Endothelial cell (in vitro differentiated cells): ENCODE measurements around the gene HMGB3. TPM values are rescaled to one million over a fixed set of nuclear protein-coding genes. Genes with fewer than 3 reads are reported as not detected.

Source experiments
- DNase-seq: peaks from one replicate; pipeline ENCODE4 v3.0.0; 2021; ENCODE audit warnings: low spot score
- H3K27ac Mint-ChIP-seq: one replicate; pipeline ENCODE4 v1.8.0; 2021; ENCODE audit warnings: mixed read lengths, inconsistent platforms; ENCODE audit not compliant: unreplicated experiment
- H3K27me3 Mint-ChIP-seq: one replicate; pipeline ENCODE4 v1.8.0; 2021; ENCODE audit warnings: mild to moderate bottlenecking, moderate library complexity, mixed read lengths, inconsistent platforms; ENCODE audit not compliant: unreplicated experiment
- H3K36me3 Mint-ChIP-seq: one replicate; pipeline ENCODE4 v1.8.0; 2021; ENCODE audit warnings: mild to moderate bottlenecking, low read depth, mixed read lengths, inconsistent platforms; ENCODE audit not compliant: unreplicated experiment
- H3K4me1 Mint-ChIP-seq: one replicate; pipeline ENCODE4 v1.8.0; 2021; ENCODE audit warnings: mild to moderate bottlenecking, mixed read lengths, inconsistent platforms; ENCODE audit not compliant: unreplicated experiment
- H3K4me3 Mint-ChIP-seq: one replicate; pipeline ENCODE4 v1.8.0; 2021; ENCODE audit warnings: mild to moderate bottlenecking, mixed read lengths, inconsistent platforms; ENCODE audit not compliant: unreplicated experiment
- H3K9me3 Mint-ChIP-seq: one replicate; pipeline ENCODE4 v1.8.0; 2021; ENCODE audit warnings: mixed read lengths, inconsistent platforms; ENCODE audit not compliant: unreplicated experiment
- total RNA-seq: library from RNA; stranded (reverse); fragmentation: NEBNext Ultra II Directional; extraction: Animal tissue kit (Norgen Biotek cat#: 25700); gene quantifications from one replicate; pipeline ENCODE4 v1.2.1, GENCODE V29; 2021; ENCODE audit not compliant: unreplicated experiment
- TF ChIP-seq, protein P1 (sequence below): fragments of 200-600 bp; sonication (generic); IDR thresholded peaks from one replicate; pipeline ENCODE4 v1.5.0; 2021; ENCODE audit warnings: antibody characterized with exemption; ENCODE audit not compliant: unreplicated experiment

Gene HMGB3
- total RNA-seq, 1 donor from 2014 or later = 104 TPM

DNA sequence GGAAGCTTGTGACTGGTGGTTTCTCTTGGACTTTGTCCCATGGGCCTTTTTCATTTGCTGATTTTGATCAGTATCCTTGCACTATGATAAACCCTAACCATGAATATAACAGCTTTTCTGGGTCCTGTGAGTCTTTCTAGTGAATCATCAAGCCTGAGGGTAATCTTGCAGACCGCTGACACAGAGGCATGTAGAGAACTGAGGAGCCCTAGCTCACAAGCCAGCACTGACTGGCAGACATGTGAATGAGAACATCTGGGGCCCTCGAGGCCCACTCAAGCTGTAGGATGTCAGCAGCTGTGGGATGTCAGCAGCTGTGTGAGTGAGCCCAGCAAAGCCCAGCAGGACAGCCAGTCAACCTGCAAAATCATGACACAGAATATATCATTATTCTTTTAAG is 36.7 kb downstream of the HMGB3 start:
- Mint-ChIP-seq H3K27me3 (no peaks in the 10 kb centered on the region), H3K4me1 (no peaks in the 10 kb centered on the region), H3K4me3 (no peak overlapping the region), H3K36me3 (no peaks in the 10 kb centered on the region), H3K9me3 (no peaks in the 10 kb centered on the region), H3K27ac (no peak overlapping the region)
- TF ChIP-seq, protein P1, sequence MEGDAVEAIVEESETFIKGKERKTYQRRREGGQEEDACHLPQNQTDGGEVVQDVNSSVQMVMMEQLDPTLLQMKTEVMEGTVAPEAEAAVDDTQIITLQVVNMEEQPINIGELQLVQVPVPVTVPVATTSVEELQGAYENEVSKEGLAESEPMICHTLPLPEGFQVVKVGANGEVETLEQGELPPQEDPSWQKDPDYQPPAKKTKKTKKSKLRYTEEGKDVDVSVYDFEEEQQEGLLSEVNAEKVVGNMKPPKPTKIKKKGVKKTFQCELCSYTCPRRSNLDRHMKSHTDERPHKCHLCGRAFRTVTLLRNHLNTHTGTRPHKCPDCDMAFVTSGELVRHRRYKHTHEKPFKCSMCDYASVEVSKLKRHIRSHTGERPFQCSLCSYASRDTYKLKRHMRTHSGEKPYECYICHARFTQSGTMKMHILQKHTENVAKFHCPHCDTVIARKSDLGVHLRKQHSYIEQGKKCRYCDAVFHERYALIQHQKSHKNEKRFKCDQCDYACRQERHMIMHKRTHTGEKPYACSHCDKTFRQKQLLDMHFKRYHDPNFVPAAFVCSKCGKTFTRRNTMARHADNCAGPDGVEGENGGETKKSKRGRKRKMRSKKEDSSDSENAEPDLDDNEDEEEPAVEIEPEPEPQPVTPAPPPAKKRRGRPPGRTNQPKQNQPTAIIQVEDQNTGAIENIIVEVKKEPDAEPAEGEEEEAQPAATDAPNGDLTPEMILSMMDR = no peak
- no peak for DNase-seq

DNA sequence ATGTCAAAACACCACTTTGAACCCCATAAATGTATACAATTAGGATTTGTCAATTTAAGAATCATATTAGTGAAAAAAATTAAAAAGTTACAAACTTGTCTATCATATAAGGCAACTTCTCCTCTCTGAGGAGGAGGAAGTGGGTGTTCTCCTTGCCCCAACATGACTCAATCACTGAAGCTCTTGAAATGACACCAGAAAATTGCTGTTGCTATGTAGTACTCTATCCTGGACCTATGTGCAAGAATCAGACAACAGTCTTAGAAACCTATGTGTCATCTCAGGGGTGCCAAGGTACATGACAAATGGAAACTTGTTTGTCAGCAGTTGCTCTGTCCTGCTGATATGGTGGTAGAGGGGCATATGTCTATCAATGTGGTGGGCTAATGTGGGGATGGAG is 47.7 kb downstream of the HMGB3 start:
- no peak for DNase-seq
- Mint-ChIP-seq H3K27ac (no peak overlapping the region), H3K27me3 (peaks cover 7% of the 10 kb centered on the region), H3K4me3 (no peak overlapping the region), H3K36me3 (no peaks in the 10 kb centered on the region), H3K9me3 (no peaks in the 10 kb centered on the region), H3K4me1 (no peaks in the 10 kb centered on the region)
- TF ChIP-seq, protein P1 = no peak

DNA sequence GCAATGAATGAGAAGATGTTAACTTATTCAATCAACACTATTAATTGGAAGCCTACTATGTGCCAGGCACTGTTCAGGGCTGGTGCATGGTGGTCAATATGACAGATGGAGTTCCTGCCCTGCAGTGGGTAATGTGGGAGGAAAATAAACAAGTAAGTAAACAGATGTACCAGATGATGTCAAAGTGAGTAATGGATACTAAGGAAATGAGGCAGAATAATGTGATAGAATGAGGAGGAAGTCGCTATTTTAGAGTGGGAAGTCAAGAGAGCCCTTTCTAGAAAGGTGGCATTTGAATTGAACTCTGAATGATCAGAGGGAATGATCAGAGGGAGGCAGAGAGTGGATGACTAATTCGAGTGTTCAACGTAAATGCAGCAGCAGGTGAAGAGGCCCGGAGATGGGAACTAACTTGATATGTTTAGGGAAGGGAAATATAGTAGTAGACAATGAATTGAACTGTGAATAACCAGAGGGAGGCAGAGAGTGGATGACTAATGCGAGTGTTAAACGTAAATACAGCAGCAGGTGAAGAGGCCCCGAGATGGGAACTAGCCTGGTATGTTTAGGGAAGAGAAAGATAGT is 48.3 kb downstream of the HMGB3 start:
- no peak overlapping the region for H3K4me3 Mint-ChIP-seq
- H3K36me3 Mint-ChIP-seq = no peaks in the 10 kb centered on the region
- TF ChIP-seq, protein P1 = no peak
- no peaks in the 10 kb centered on the region for H3K9me3 Mint-ChIP-seq
- no peak overlapping the region for H3K27ac Mint-ChIP-seq
- H3K4me1 Mint-ChIP-seq = no peaks in the 10 kb centered on the region
- DNase-seq = no peak
- H3K27me3 Mint-ChIP-seq = peaks cover 7% of the 10 kb centered on the region

DNA sequence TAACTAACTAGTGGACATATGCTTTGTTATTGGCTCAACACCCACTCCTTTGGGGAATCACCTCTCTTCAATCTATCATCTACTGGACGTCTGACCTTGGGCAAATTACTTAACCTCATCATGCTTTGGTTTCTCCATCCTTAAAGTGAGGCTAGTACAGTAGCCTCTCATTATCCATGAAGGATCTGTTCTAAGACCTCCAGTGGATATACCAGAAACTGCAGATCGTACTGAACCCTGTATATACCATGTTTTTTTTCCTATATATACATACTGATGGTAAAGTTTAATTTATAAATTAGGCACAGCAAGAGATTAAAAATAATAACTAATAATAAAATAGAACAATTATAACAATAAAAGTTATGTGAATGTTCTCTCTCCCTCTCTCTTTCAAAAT is 56.2 kb downstream of the HMGB3 start:
- TF ChIP-seq, protein P1 = no peak
- Mint-ChIP-seq H3K4me1 (no peaks in the 10 kb centered on the region), H3K27me3 (peaks cover 4% of the 10 kb centered on the region), H3K4me3 (no peak overlapping the region), H3K36me3 (no peaks in the 10 kb centered on the region), H3K27ac (no peak overlapping the region), H3K9me3 (no peaks in the 10 kb centered on the region)
- DNase-seq = no peak

Other genes starting within 250 kb of the HMGB3 start
- 30.1 TPM for gene CD99L2, start 84.7 kb upstream of the HMGB3 start, total RNA-seq
- 1.1 TPM for gene GPR50, start 193.2 kb downstream of the HMGB3 start, total RNA-seq